Measurements from ENCODE around the gene XIRP1.
"Not testable (repeated sequence)": the region's sequence is repeated elsewhere in the genome, so short reads cannot be mapped to it uniquely, and the experiment has no call there.

DNA sequence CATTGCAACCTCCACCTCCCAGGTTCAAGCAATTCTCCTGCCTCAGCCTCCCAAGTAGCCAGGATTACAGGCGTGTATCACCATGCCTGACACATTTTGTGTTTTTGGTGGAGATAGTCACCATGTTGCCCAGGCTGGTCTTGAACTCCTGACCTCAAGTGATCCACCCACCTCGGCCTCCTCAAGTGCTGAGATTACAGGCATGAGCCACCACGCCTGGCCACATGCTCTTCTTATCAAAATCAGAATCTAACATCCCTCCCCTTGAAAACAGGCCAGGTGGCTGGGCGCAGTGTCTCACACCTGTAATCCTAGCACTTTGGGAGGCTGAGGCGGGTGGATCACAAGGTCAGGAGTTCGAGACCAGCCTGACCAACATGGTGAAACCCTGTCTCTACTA lies 21.5 kb downstream of the XIRP1 start:
- TF ChIP-seq, protein P1, sequence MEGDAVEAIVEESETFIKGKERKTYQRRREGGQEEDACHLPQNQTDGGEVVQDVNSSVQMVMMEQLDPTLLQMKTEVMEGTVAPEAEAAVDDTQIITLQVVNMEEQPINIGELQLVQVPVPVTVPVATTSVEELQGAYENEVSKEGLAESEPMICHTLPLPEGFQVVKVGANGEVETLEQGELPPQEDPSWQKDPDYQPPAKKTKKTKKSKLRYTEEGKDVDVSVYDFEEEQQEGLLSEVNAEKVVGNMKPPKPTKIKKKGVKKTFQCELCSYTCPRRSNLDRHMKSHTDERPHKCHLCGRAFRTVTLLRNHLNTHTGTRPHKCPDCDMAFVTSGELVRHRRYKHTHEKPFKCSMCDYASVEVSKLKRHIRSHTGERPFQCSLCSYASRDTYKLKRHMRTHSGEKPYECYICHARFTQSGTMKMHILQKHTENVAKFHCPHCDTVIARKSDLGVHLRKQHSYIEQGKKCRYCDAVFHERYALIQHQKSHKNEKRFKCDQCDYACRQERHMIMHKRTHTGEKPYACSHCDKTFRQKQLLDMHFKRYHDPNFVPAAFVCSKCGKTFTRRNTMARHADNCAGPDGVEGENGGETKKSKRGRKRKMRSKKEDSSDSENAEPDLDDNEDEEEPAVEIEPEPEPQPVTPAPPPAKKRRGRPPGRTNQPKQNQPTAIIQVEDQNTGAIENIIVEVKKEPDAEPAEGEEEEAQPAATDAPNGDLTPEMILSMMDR (IDR thresholded peaks at IDR 0.05), result not testable (repeated sequence)
- not testable (repeated sequence) for TF ChIP-seq POLR2A, POLR2AphosphoS5, EP300 (IDR thresholded peaks at IDR 0.05)

All from gastroesophageal sphincter (tissue), 3 donors.